Endothelial cell of umbilical vein (primary cell): Measurements from ENCODE around the gene BCL2. TPM values are rescaled to one million over a fixed set of nuclear protein-coding genes. Genes with fewer than 3 reads are reported as not detected.

Source experiments
- BruUV-seq: library from RNA; stranded (reverse); fragments of 400-500 nt; replicated peaks from 2 replicates; lab custom pipeline; 2021; lab: Mats Ljungman, UMichigan
- CTCF ChIA-PET: fragments of 300-600, 350-600 bp; sonication (Branson Sonifier 250); formaldehyde crosslinking; loops from one replicate; lab custom pipeline; 2021; ENCODE audit warnings: antibody characterized with exemption, inconsistent platforms; lab: Charles Lee
- POLR2A ChIA-PET: fragments of 300-600, 350-600 bp; sonication (Branson Sonifier 250); formaldehyde crosslinking; loops from one replicate; lab custom pipeline; 2021; ENCODE audit warnings: antibody characterized with exemption, inconsistent platforms; lab: Charles Lee
- DNase-seq: peaks from one replicate; pipeline ENCODE4 v3.0.0-alpha.2; 2011; ENCODE audit warnings: low read depth, low spot score
- FAIRE-seq: peaks from 2 replicates; lab custom pipeline; 2011; peaks lifted over from hg19 to GRCh38; lab: Jason Lieb, UNC
- H2AFZ ChIP-seq: 2 replicates; pipeline ENCODE4 v1.6.0; 2012; ENCODE audit warnings: low read depth, low read length, control low read depth, inconsistent platforms
- H3K27ac ChIP-seq: 2 replicates; pipeline ENCODE4 v1.5.1; 2011; ENCODE audit warnings: low read depth, mild to moderate bottlenecking, control low read depth, low read length, moderate library complexity; ENCODE audit not compliant: insufficient read depth
- H3K27me3 ChIP-seq, 2 experiments: 2 replicates each; pipeline versions ENCODE4 v1.6.0 to v1.6.1; 2011; ENCODE audit warnings: low read length in 2 of 2, mixed read lengths in 1 of 2; ENCODE audit not compliant: control insufficient read depth in 2 of 2, insufficient read depth in 2 of 2
- H3K36me3 ChIP-seq, 2 experiments: 2 replicates in 1 of 2; 3 replicates in 1 of 2; pipeline ENCODE4 v1.5.1; 2011; ENCODE audit warnings: low read length in 2 of 2, mild to moderate bottlenecking in 1 of 2, moderate library complexity in 1 of 2; ENCODE audit not compliant: control insufficient read depth in 2 of 2, insufficient read depth in 2 of 2; ENCODE audit errors: extremely low read depth in 1 of 2
- H3K4me1 ChIP-seq: 3 replicates; pipeline ENCODE4 v1.5.1; 2011; ENCODE audit warnings: mild to moderate bottlenecking, low read length; ENCODE audit not compliant: control insufficient read depth, insufficient read depth; ENCODE audit errors: extremely low read depth
- H3K4me2 ChIP-seq: 2 replicates; pipeline ENCODE4 v1.6.1; 2011; ENCODE audit warnings: low read length, control low read depth, mixed read lengths; ENCODE audit not compliant: insufficient read depth
- H3K4me3 ChIP-seq, 3 experiments: fragments of 200-600 bp in 1 of 3; sonication (generic), shearing (Covaris generic) in 1 of 3; replicated peaks in 1 of 3; 2 replicates each; pipeline ENCODE4 v1.5.1; 2011 to 2016; ENCODE audit warnings: control low read depth in 3 of 3, low read length in 3 of 3, mild to moderate bottlenecking in 2 of 3, inconsistent platforms in 1 of 3, low read depth in 1 of 3, moderate library complexity in 1 of 3; ENCODE audit not compliant: insufficient read depth in 1 of 3
- H3K79me2 ChIP-seq: 2 replicates; pipeline ENCODE4 v1.6.0; 2012; ENCODE audit warnings: low read length, inconsistent platforms; ENCODE audit not compliant: control insufficient read depth, insufficient read depth
- H3K9ac ChIP-seq: replicated peaks from 2 replicates; pipeline ENCODE3; 2011; ENCODE audit warnings: low read length, control low read depth; ENCODE audit not compliant: insufficient read depth; ENCODE audit errors: extremely low read depth
- H3K9me1 ChIP-seq: replicated peaks from 3 replicates; pipeline ENCODE4 v1.6.0; 2011; ENCODE audit warnings: mild to moderate bottlenecking, low read length; ENCODE audit not compliant: control insufficient read depth, insufficient read depth; ENCODE audit errors: extremely low read depth
- H3K9me3 ChIP-seq: replicated peaks from 2 replicates; pipeline ENCODE4 v1.5.1; 2012; ENCODE audit warnings: low read length, inconsistent platforms; ENCODE audit not compliant: control insufficient read depth, insufficient read depth
- H4K20me1 ChIP-seq: replicated peaks from 2 replicates; pipeline ENCODE3; 2011; ENCODE audit warnings: mild to moderate bottlenecking, low read length; ENCODE audit not compliant: control insufficient read depth, insufficient read depth; ENCODE audit errors: extremely low read depth
- EZH2 ChIP-seq: IDR thresholded peaks from 2 replicates; pipeline ENCODE4 v1.6.1; 2012; ENCODE audit warnings: borderline replicate concordance, low read depth, mild to moderate bottlenecking, moderate library complexity, low read length, inconsistent platforms; ENCODE audit not compliant: severe bottlenecking
- FOS ChIP-seq: IDR thresholded peaks from 2 replicates; pipeline ENCODE4 v1.6.1; 2011; ENCODE audit warnings: mild to moderate bottlenecking, low read length, moderate library complexity, borderline replicate concordance; ENCODE audit not compliant: insufficient read depth
- GATA2 ChIP-seq: IDR thresholded peaks from 2 replicates; pipeline ENCODE4 v1.7.0; 2011; ENCODE audit warnings: low read depth, mild to moderate bottlenecking, moderate library complexity, mixed read lengths, low read length; ENCODE audit not compliant: insufficient read length, insufficient read depth
- JUN ChIP-seq: IDR thresholded peaks from 2 replicates; pipeline ENCODE4 v1.6.1; 2011; ENCODE audit warnings: borderline replicate concordance, low read depth; ENCODE audit not compliant: insufficient read length, insufficient read depth
- MAX ChIP-seq: IDR thresholded peaks from 2 replicates; pipeline ENCODE4 v1.6.1; 2011; ENCODE audit not compliant: insufficient read depth, insufficient read length
- MYC ChIP-seq: IDR thresholded peaks from one replicate; pipeline ENCODE4 v1.6.1; 2011; ENCODE audit warnings: mild to moderate bottlenecking, low read depth, low read length
- POLR2A ChIP-seq: IDR thresholded peaks from 2 replicates; pipeline ENCODE4 v1.6.1; 2012; ENCODE audit warnings: low read depth, mild to moderate bottlenecking, control low read depth, low read length
- POLR2AphosphoS5 ChIP-seq: IDR thresholded peaks from 2 replicates; pipeline ENCODE4 v1.6.1; 2012; ENCODE audit warnings: low read depth, mild to moderate bottlenecking, control low read depth, low read length, moderate library complexity; ENCODE audit not compliant: insufficient read depth
- dilution Hi-C: fragments of 300-500 bp; cut with MboI; formaldehyde crosslinking; loops from one replicate; pipeline ENCODE4 v1.15.0; 2019; ENCODE audit warnings: low sequenced_read_pairs; ENCODE audit not compliant: extremely low pct_ligation_motif_present
- intact Hi-C: fragments of 100-400 bp; cut with micrococcal nuclease; formaldehyde crosslinking; loops from one replicate; pipeline ENCODE4 v1.10.0; 2022
- polyA plus RNA-seq, 4 experiments: library from polyadenylated mRNA; depleted of rRNA in 3 of 4; stranded (reverse) in 3 of 4; unstranded in 1 of 4; fragments of >200 nt; gene quantifications; 2 replicates each; pipeline versions ENCODE4 v1.2.1 to v1.2.3, GENCODE V29; 2011 to 2012; ENCODE audit warnings: missing spikeins in 1 of 4
- total RNA-seq: library from RNA; stranded (reverse); gene quantifications from 2 replicates; pipeline ENCODE4 v1.2.3, GENCODE V29; 2021
- TF ChIP-seq, protein P1 (sequence below), 2 donors: IDR thresholded peaks; 1 replicate in 1 of 2; 2 replicates in 1 of 2; pipeline ENCODE4 v1.5.1; 2011; ENCODE audit warnings: low read length in 2 of 2, mild to moderate bottlenecking in 2 of 2, moderate library complexity in 2 of 2, control low read depth in 1 of 2, inconsistent platforms in 1 of 2, low read depth in 1 of 2; ENCODE audit not compliant: insufficient read depth in 1 of 2; ENCODE audit errors: extremely low read depth in 1 of 2

Gene BCL2
- total and polyA plus RNA-seq, 2 donors (not counting 3 experiments of a cell fraction or from before 2014, with no cell fraction given): 0.35 to 5.0 TPM

GRCh38 chr18:63145166-63145850 lies 174.3 kb downstream of the BCL2 start:
- Histone ChIP-seq H2AFZ (no peak overlapping the region), H3K9me3 (no peaks in the 10 kb centered on the region), H3K36me3 (no peaks in the 10 kb centered on the region), H4K20me1 (no peaks in the 10 kb centered on the region), H3K27ac (no peak overlapping the region), H3K4me3 (no peak overlapping the region), H3K79me2 (no peaks in the 10 kb centered on the region), H3K27me3 (peaks cover 2 to 8% of the 10 kb centered on the region in 2 experiments), H3K4me1 (no peaks in the 10 kb centered on the region), H3K9ac (no peak overlapping the region), H3K9me1 (no peaks in the 10 kb centered on the region), H3K4me2 (no peak overlapping the region)
- FAIRE-seq (no peak), DNase-seq (no peak)
- ChIA-PET POLR2A (no interaction called here), CTCF (interaction anchor here (1.0 kb wide), 1 partner anchor 178 kb away, joined by 3 read pairs; no protein-coding TSS in a partner anchor)
- dilution Hi-C loops: no loop called here
- BruUV-seq: no TSS peak
- intact Hi-C loops: no loop called here
- TF ChIP-seq POLR2A (no peak), MYC (no peak)

DNA sequence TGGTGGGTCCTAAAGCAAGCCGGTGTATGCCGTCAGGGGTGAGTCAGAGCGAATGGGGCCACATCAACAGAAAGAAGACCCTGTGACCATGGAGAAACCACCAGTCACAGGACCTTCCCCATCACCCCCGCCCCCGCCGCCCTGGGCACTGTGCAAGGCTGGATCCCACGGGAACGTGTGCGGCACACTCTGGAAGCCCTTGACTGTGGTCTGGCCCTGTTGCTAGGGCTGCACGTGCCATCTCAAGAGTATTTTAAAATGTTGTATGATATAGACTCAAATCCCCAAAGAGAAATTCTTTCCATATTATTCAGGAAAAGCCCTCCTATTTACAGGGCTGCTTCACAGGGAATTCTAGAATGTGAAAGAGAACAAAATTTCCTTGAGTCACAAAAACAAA lies 174.8 kb downstream of the BCL2 start:
- DNase-seq (no peak), FAIRE-seq (no peak)
- Histone ChIP-seq H4K20me1 (no peaks in the 10 kb centered on the region), H3K79me2 (no peaks in the 10 kb centered on the region), H3K4me1 (no peaks in the 10 kb centered on the region), H3K4me2 (no peak overlapping the region), H3K4me3 (no peak overlapping the region), H3K36me3 (no peaks in the 10 kb centered on the region), H2AFZ (no peak overlapping the region), H3K27me3 (peaks cover 2 to 6% of the 10 kb centered on the region in 2 experiments), H3K27ac (no peak overlapping the region), H3K9me1 (no peaks in the 10 kb centered on the region), H3K9ac (no peak overlapping the region), H3K9me3 (no peaks in the 10 kb centered on the region)
- ChIA-PET POLR2A (no interaction called here), CTCF (interaction anchor here (1.0 kb wide), 1 partner anchor 179 kb away, joined by 3 read pairs; no protein-coding TSS in a partner anchor)
- TF ChIP-seq EZH2: no peak
- TF ChIP-seq JUN: no peak
- no peak for TF ChIP-seq MAX
- no peak for TF ChIP-seq POLR2AphosphoS5
- no peak for TF ChIP-seq MYC
- TF ChIP-seq POLR2A: no peak
- no peak for TF ChIP-seq GATA2
- TF ChIP-seq, protein P1, sequence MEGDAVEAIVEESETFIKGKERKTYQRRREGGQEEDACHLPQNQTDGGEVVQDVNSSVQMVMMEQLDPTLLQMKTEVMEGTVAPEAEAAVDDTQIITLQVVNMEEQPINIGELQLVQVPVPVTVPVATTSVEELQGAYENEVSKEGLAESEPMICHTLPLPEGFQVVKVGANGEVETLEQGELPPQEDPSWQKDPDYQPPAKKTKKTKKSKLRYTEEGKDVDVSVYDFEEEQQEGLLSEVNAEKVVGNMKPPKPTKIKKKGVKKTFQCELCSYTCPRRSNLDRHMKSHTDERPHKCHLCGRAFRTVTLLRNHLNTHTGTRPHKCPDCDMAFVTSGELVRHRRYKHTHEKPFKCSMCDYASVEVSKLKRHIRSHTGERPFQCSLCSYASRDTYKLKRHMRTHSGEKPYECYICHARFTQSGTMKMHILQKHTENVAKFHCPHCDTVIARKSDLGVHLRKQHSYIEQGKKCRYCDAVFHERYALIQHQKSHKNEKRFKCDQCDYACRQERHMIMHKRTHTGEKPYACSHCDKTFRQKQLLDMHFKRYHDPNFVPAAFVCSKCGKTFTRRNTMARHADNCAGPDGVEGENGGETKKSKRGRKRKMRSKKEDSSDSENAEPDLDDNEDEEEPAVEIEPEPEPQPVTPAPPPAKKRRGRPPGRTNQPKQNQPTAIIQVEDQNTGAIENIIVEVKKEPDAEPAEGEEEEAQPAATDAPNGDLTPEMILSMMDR (IDR thresholded peaks at IDR 0.05; ENCODE audit: extremely low read depth in 1 of 2, insufficient read depth in 1 of 2, low read depth in 1 of 2, low read length in 2 of 2): no peak
- TF ChIP-seq FOS: no peak
- dilution Hi-C loops (no loop called here), intact Hi-C loops (no loop called here)
- BruUV-seq: no TSS peak
